Stomach (tissue), 4 donors: ENCODE results near the gene CDK5.

Source experiments
- EP300 ChIP-seq: sonication (generic); formaldehyde crosslinking; IDR thresholded peaks from one replicate; pipeline ENCODE4 v1.6.1; 2017; ENCODE audit warnings: antibody characterized with exemption
- TF ChIP-seq, protein P1 (sequence below), 7 experiments: fragments of 450-650 bp in 4 of 7; fragments of 200-600 bp in 3 of 7; sonication (generic) in 3 of 7; IDR thresholded peaks; one replicate each; pipeline ENCODE4 v1.5.1; 2016 to 2019; ENCODE audit warnings: antibody characterized with exemption in 7 of 7, control low read depth in 2 of 7, mild to moderate bottlenecking in 1 of 7

DNA sequence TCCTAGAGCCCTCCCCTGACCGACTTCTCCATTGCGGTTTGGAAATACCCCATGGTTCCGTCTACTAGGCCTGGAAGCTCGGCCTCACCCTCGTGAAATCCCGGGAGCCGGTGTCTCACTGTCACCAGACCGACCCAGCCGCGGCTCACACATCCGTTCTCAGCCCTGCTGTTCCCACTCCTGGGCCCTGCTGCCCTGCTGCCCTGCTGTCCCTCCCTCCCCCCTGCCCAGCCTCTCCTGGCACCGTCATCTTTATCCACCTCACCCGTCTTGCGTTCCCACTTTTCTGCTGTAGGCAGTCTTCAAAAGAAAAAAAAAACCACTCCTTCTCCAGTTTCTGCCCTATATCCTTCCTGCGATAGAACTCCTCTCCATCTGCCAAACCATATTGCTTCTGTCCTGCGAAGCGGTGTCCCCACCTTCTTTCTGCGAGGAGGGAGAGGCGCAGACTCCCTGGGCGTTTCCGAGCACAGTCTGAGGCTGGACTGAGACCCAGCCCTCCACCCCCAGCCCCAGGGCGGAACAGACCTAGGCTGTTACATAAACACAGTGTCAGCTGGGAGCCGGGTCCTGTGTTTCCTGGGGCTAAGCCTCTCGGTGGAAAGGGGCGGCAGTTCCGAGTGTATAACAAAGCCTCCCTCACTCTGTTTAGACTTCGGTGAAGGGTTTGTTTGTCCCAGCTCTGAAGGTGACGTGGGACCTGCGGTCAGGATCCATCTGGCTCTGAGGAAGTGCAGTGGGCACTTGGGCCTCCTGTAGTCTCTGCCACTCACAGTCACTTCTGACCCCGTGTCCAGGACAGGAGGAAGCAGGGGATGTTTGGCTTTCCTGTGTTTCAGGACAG, 31.4 kb upstream of the CDK5 start:
- TF ChIP-seq, protein P1, sequence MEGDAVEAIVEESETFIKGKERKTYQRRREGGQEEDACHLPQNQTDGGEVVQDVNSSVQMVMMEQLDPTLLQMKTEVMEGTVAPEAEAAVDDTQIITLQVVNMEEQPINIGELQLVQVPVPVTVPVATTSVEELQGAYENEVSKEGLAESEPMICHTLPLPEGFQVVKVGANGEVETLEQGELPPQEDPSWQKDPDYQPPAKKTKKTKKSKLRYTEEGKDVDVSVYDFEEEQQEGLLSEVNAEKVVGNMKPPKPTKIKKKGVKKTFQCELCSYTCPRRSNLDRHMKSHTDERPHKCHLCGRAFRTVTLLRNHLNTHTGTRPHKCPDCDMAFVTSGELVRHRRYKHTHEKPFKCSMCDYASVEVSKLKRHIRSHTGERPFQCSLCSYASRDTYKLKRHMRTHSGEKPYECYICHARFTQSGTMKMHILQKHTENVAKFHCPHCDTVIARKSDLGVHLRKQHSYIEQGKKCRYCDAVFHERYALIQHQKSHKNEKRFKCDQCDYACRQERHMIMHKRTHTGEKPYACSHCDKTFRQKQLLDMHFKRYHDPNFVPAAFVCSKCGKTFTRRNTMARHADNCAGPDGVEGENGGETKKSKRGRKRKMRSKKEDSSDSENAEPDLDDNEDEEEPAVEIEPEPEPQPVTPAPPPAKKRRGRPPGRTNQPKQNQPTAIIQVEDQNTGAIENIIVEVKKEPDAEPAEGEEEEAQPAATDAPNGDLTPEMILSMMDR (IDR thresholded peaks at IDR 0.05) = no peak
- no peak for TF ChIP-seq EP300
